GM12878 (cell line): ENCODE measurements around the gene RPRD1A. TPM values are rescaled to one million over a fixed set of nuclear protein-coding genes. Genes with fewer than 3 reads are reported as not detected.

Experiments
- ATAC-seq: fragments of 200-7000 bp; cut with Tn5 transposase; 3 replicates; pipeline ENCODE4 v1.9.1; 2020; ENCODE audit warnings: mild to moderate bottlenecking, moderate library complexity
- BruUV-seq: library from RNA; stranded (reverse); fragments of 400-500 nt; replicated peaks from 2 replicates; lab custom pipeline; 2021; lab: Mats Ljungman, UMichigan
- CTCF ChIA-PET: fragments of 300-600 bp; sonication (Branson Sonifier 250); formaldehyde crosslinking; extraction: SDS; loops from one replicate; lab custom pipeline; 2021; ENCODE audit warnings: inconsistent platforms; lab: Yijun Ruan, JAX
- POLR2A ChIA-PET: fragments of 350-600 bp; formaldehyde crosslinking; extraction: SDS; loops from one replicate; lab custom pipeline; 2021; ENCODE audit warnings: inconsistent platforms; lab: Charles Lee
- RAD21 ChIA-PET: fragments of 300-600 bp; sonication (Branson Sonifier 250); formaldehyde crosslinking; loops from one replicate; lab custom pipeline; 2023; ENCODE audit warnings: antibody characterized with exemption; ENCODE audit not compliant: unreplicated experiment; lab: Charles Lee
- SMC1A ChIA-PET: fragments of 300-600 bp; sonication (Branson Sonifier 250); formaldehyde crosslinking; loops from one replicate; lab custom pipeline; 2023; ENCODE audit not compliant: unreplicated experiment, uncharacterized antibody; lab: Charles Lee
- DNase-seq: peaks from one replicate; pipeline ENCODE4 v3.0.0-alpha.2; 2011; ENCODE audit warnings: low read depth, low spot score
- FAIRE-seq: peaks from 3 replicates; lab custom pipeline; 2011; peaks lifted over from hg19 to GRCh38; lab: Jason Lieb, UNC
- H2AFZ ChIP-seq: 2 replicates; pipeline ENCODE4 v1.6.0; 2011; ENCODE audit warnings: low read depth, low read length, control low read depth; ENCODE audit not compliant: control insufficient read depth
- H3K27ac ChIP-seq: 2 replicates; pipeline ENCODE4 v1.5.1; 2011; ENCODE audit warnings: control low read depth; ENCODE audit not compliant: control insufficient read depth, insufficient read depth
- H3K27me3 ChIP-seq, 2 experiments: replicated peaks in 1 of 2; 2 replicates each; pipeline versions ENCODE4 v1.6.0 to v1.6.1; 2011; ENCODE audit warnings: low read length in 1 of 2; ENCODE audit not compliant: control insufficient read depth in 2 of 2, insufficient read depth in 2 of 2
- H3K36me3 ChIP-seq, 2 experiments: 2 replicates each; pipeline ENCODE4 v1.5.1; 2011; ENCODE audit warnings: low read length in 1 of 2; ENCODE audit not compliant: control insufficient read depth in 2 of 2, insufficient read depth in 2 of 2
- H3K4me1 ChIP-seq: 2 replicates; pipeline ENCODE4 v1.6.1; 2011; ENCODE audit warnings: mild to moderate bottlenecking, low read length, moderate library complexity, mixed read lengths; ENCODE audit not compliant: control insufficient read depth, insufficient read depth
- H3K4me2 ChIP-seq: 2 replicates; pipeline ENCODE4 v1.6.0; 2011; ENCODE audit warnings: control low read depth; ENCODE audit not compliant: control insufficient read depth, insufficient read depth
- H3K4me3 ChIP-seq: fragments of 200-600 bp; sonication (generic); 2 replicates; pipeline ENCODE4 v1.5.1; 2016
- H3K79me2 ChIP-seq: 2 replicates; pipeline ENCODE4 v1.6.0; 2011; ENCODE audit warnings: low read length; ENCODE audit not compliant: control insufficient read depth, insufficient read depth
- H3K9ac ChIP-seq: 2 replicates; pipeline ENCODE4 v1.8.0; 2011; ENCODE audit warnings: low read length, control low read depth, mixed read lengths; ENCODE audit not compliant: control insufficient read depth, insufficient read depth
- H3K9me3 ChIP-seq: replicated peaks from 3 replicates; pipeline ENCODE4 v1.5.1; 2011; ENCODE audit warnings: mild to moderate bottlenecking, low read length; ENCODE audit not compliant: control insufficient read depth, insufficient read depth
- H4K20me1 ChIP-seq: 2 replicates; pipeline ENCODE4 v1.6.0; 2011; ENCODE audit not compliant: control insufficient read depth, insufficient read depth
- CBX5 ChIP-seq: sonication (generic); IDR thresholded peaks from 2 replicates; pipeline ENCODE4 v1.6.1; 2016; ENCODE audit warnings: low read depth, moderate library complexity, mild to moderate bottlenecking, inconsistent platforms
- E4F1 ChIP-seq: fragments of 450-650 bp; IDR thresholded peaks from 2 replicates; pipeline ENCODE4 v1.6.1; 2018; ENCODE audit warnings: borderline replicate concordance, mild to moderate bottlenecking; ENCODE audit not compliant: partially characterized antibody
- HSF1 ChIP-seq: fragments of 150-350 bp; IDR thresholded peaks from 2 replicates; pipeline ENCODE4 v1.6.1; 2014; ENCODE audit warnings: mild to moderate bottlenecking, low read depth, low read length
- MEF2B ChIP-seq: fragments of 450-650 bp; IDR thresholded peaks from 2 replicates; pipeline ENCODE4 v1.6.1; 2018; ENCODE audit warnings: mild to moderate bottlenecking, moderate library complexity; ENCODE audit not compliant: partially characterized antibody, poor library complexity, severe bottlenecking
- PBX3 ChIP-seq: IDR thresholded peaks from 2 replicates; pipeline ENCODE4 v1.6.1; 2011; ENCODE audit warnings: mild to moderate bottlenecking, low read depth, low read length, moderate library complexity; ENCODE audit not compliant: insufficient replicate concordance
- RELB ChIP-seq: fragments of 450-650 bp; IDR thresholded peaks from 2 replicates; pipeline ENCODE4 v1.6.1; 2017; ENCODE audit warnings: low read depth, mild to moderate bottlenecking, moderate library complexity
- RFX5 ChIP-seq: IDR thresholded peaks from 2 replicates; pipeline ENCODE4 v1.6.1; 2011; ENCODE audit warnings: low read depth, low read length, improper control_type of control experiment
- WGBS: methylation state at CpG from one replicate; pipeline ENCODE4 v1.1.6; 2016; ENCODE audit warnings: low lambda C conversion rate; ENCODE audit not compliant: insufficient replicate concordance, insufficient coverage; ENCODE audit errors: missing lambda C conversion rate; 5-methylcytosine and 5-hydroxymethylcytosine counted together
- in situ Hi-C: fragments of 300-500 bp; cut with MboI; formaldehyde crosslinking; loops from 9 replicates; pipeline ENCODE4 v1.14.3; 2018; ENCODE audit warnings: mixed read lengths
- intact Hi-C: fragments of 100-400 bp; cut with micrococcal nuclease; formaldehyde crosslinking; loops from one replicate; pipeline ENCODE4 v1.14.2; 2022; ENCODE audit not compliant: unreplicated experiment
- polyA plus RNA-seq, 11 experiments: library from polyadenylated mRNA; depleted of rRNA in 4 of 11; unstranded in 6 of 11; stranded (reverse) in 5 of 11; fragments of >200 nt; fragmentation: Nextera tagmentation in 4 of 11; fragmentation: Illumina TruSeq in 1 of 11; extraction: Ambion mirVana in 4 of 11; extraction: Trizol in 1 of 11; gene quantifications; 1 replicate in 1 of 11; 2 replicates in 10 of 11; pipeline versions ENCODE4 v1.2.1 to v1.2.3, GENCODE V29; 2011 to 2016; ENCODE audit warnings: inconsistent platforms in 2 of 11, missing spikeins in 2 of 11, low read depth in 1 of 11
- total RNA-seq, 4 experiments: library from RNA; depleted of rRNA in 3 of 4; stranded (reverse); fragments of >200 nt in 3 of 4; fragmentation: Illumina TruSeq in 1 of 4; extraction: Trizol in 1 of 4; gene quantifications; 2 replicates each; pipeline versions ENCODE4 v1.2.1 to v1.2.3, GENCODE V29; 2013 to 2021

The RPRD1A gene
- total and polyA plus RNA-seq, 10 of the 15 experiments (the other 5 are each of a cell fraction or from before 2014, with no cell fraction given) = 16.2 to 66.2 (median 36.2) TPM

- intact Hi-C loops = loop anchor here (5.0 kb wide), 3 partner anchors 93 to 477 kb away; partner anchors contain the start of genes INO80C and RPRD1A
- in situ Hi-C loops = loop anchor here (10.0 kb wide), 1 partner anchor 389 kb away; the partner anchor contains the start of gene GALNT1
These were observed 93.2 kb downstream of the RPRD1A start for GRCh38 chr18:35974181-35974580.

GRCh38 chr18:35973650-35974049, 93.7 kb downstream of the RPRD1A start:
- ChIA-PET CTCF (interaction anchor here (0.9 to 1.9 kb wide), 6 partner anchors 15 to 217 kb away, joined by 3 to 7 read pairs (median 4); no protein-coding TSS in a partner anchor), SMC1A (interaction anchor here (1.4 to 1.5 kb wide), 3 partner anchors 21 to 93 kb away, joined by 3 to 5 read pairs (median 5); no protein-coding TSS in a partner anchor), RAD21 (interaction anchor here (2.4 kb wide), 1 partner anchor 217 kb away, joined by 7 read pairs; no protein-coding TSS in a partner anchor), POLR2A (no interaction called here)
- Histone ChIP-seq H2AFZ (no peak overlapping the region), H3K4me2 (peak overlapping the region; percentile 64), H3K9ac (peak overlapping the region; percentile 83; the same call in 1 of the 2 replicates), H3K79me2 (peaks cover 23% of the 10 kb centered on the region), H3K9me3 (no peaks in the 10 kb centered on the region), H4K20me1 (no peaks in the 10 kb centered on the region), H3K27ac (no peak overlapping the region), H3K4me3 (peak overlapping the region; percentile 94), H3K27me3 (no peaks in the 10 kb centered on the region), H3K4me1 (peaks cover 17% of the 10 kb centered on the region), H3K36me3 (peaks cover 4 to 23% of the 10 kb centered on the region in 2 experiments)
- no TSS peak for BruUV-seq
- DNase-seq (no peak), ATAC-seq (no peak), FAIRE-seq (no peak)
- intact Hi-C loops (loop anchor here (5.0 kb wide), 3 partner anchors 94 to 476 kb away; partner anchors contain the start of genes INO80C and RPRD1A), in situ Hi-C loops (loop anchor here (10.0 kb wide), 1 partner anchor 389 kb away; the partner anchor contains the start of gene GALNT1)
- 98% methylated on average over 12 of the region's 12 CpGs for WGBS
- no peak for TF ChIP-seq PBX3
- no peak for TF ChIP-seq CBX5
- no peak for TF ChIP-seq RELB
- TF ChIP-seq E4F1 = no peak
- no peak for TF ChIP-seq HSF1
- TF ChIP-seq RFX5 = no peak

More at GRCh38 chr18:35974181-35974580, 93.2 kb downstream of the RPRD1A start:
- SMC1A ChIA-PET = interaction anchor here (1.4 to 1.5 kb wide), 2 partner anchors 20 to 36 kb away, joined by 3 to 5 read pairs; no protein-coding TSS in a partner anchor
- CTCF ChIA-PET = interaction anchor here (0.8 to 1.9 kb wide), 3 partner anchors 20 to 218 kb away, joined by 3 to 4 read pairs (median 4); no protein-coding TSS in a partner anchor
- RAD21 ChIA-PET = interaction anchor here (2.4 kb wide), 1 partner anchor 218 kb away, joined by 7 read pairs; no protein-coding TSS in a partner anchor
- H3K27me3 ChIP-seq = no peaks in the 10 kb centered on the region
- DNase-seq (no peak), ATAC-seq (no peak), FAIRE-seq (no peak)
- POLR2A ChIA-PET = no interaction called here
- H3K79me2 ChIP-seq = peaks cover 23% of the 10 kb centered on the region
- H3K4me3 ChIP-seq = no peak overlapping the region; the same call in 1 of the 2 replicates
- peaks cover 17% of the 10 kb centered on the region for H3K4me1 ChIP-seq
- H4K20me1 ChIP-seq = no peaks in the 10 kb centered on the region
- peaks cover 4 to 24% of the 10 kb centered on the region in 2 experiments for H3K36me3 ChIP-seq
- TF ChIP-seq MEF2B = no peak
- TF ChIP-seq, all 136 proteins: peak for 0
- no peak overlapping the region for H3K27ac ChIP-seq
- no peak overlapping the region for H2AFZ ChIP-seq
- WGBS = 97% methylated on average over 3 of the region's 3 CpGs
- H3K9ac ChIP-seq = no peak overlapping the region
- peak overlapping the region; percentile 64; the same call in 1 of the 2 replicates for H3K4me2 ChIP-seq
- H3K9me3 ChIP-seq = no peaks in the 10 kb centered on the region
- BruUV-seq = no TSS peak
